Panc1 (cell line): ENCODE results near the gene RBMXL3. TPM values are rescaled to one million over a fixed set of nuclear protein-coding genes. Genes with fewer than 3 reads are reported as not detected.

Experiments used
- ATAC-seq: fragments of 200-7000 bp; cut with Tn5 transposase; 2 replicates; pipeline ENCODE4 v1.9.1; 2020; ENCODE audit warnings: mild to moderate bottlenecking, moderate library complexity
- BruUV-seq: library from RNA; stranded (reverse); fragments of 400-500 nt; replicated peaks from 2 replicates; lab custom pipeline; 2021; lab: Mats Ljungman, UMichigan
- CTCF ChIA-PET: fragments of 300-600 bp; sonication (Branson Sonifier 250); formaldehyde crosslinking; loops from one replicate; lab custom pipeline; 2022; ENCODE audit warnings: antibody characterized with exemption; lab: Charles Lee
- POLR2A ChIA-PET: fragments of 300-600 bp; sonication (Branson Sonifier 250); formaldehyde crosslinking; loops from one replicate; lab custom pipeline; 2022; ENCODE audit warnings: antibody characterized with exemption; lab: Charles Lee
- DNase-seq: peaks from one replicate; pipeline ENCODE4 v3.0.0-alpha.2; 2010; ENCODE audit warnings: low read depth, low spot score
- H3K27ac ChIP-seq: 2 replicates; pipeline ENCODE4 v1.5.1; 2011; ENCODE audit warnings: mild to moderate bottlenecking, low read length, inconsistent platforms
- H3K27me3 ChIP-seq: fragments of 200-500 bp; sonication (Bioruptor generic); 2 replicates; pipeline ENCODE4 v1.6.0; 2014; ENCODE audit warnings: low read length, inconsistent platforms; ENCODE audit not compliant: control insufficient read depth, insufficient read depth
- H3K36me3 ChIP-seq: fragments of 200-500 bp; sonication (Bioruptor generic); 2 replicates; pipeline ENCODE4 v1.5.1; 2014; ENCODE audit warnings: inconsistent platforms, mild to moderate bottlenecking, low read length, moderate library complexity; ENCODE audit not compliant: control insufficient read depth, insufficient read depth
- H3K4me1 ChIP-seq: 2 replicates; pipeline ENCODE4 v1.5.1; 2011; ENCODE audit warnings: inconsistent platforms, mild to moderate bottlenecking, low read length, moderate library complexity; ENCODE audit not compliant: control insufficient read depth, insufficient read depth
- H3K4me3 ChIP-seq, 2 experiments: 2 replicates each; pipeline ENCODE4 v1.5.1; 2011 to 2012; ENCODE audit warnings: low read depth in 2 of 2, low read length in 2 of 2, mild to moderate bottlenecking in 2 of 2, inconsistent platforms in 1 of 2, moderate library complexity in 1 of 2
- H3K9me3 ChIP-seq: fragments of 200-500 bp; sonication (Bioruptor generic); 2 replicates; pipeline ENCODE4 v1.5.1; 2014; ENCODE audit warnings: low read depth, mild to moderate bottlenecking, inconsistent platforms, low read length, moderate library complexity; ENCODE audit not compliant: control insufficient read depth, insufficient read depth
- CTCF ChIP-seq: fragments of 450-650 bp; IDR thresholded peaks from 2 replicates; pipeline ENCODE4 v1.5.1; 2017; ENCODE audit warnings: mild to moderate bottlenecking
- POLR2AphosphoS5 ChIP-seq: IDR thresholded peaks from 2 replicates; pipeline ENCODE4 v1.6.1; 2012; ENCODE audit warnings: mild to moderate bottlenecking, low read depth, low read length, moderate library complexity
- REST ChIP-seq, 2 experiments: IDR thresholded peaks; 2 replicates each; pipeline ENCODE4 v1.6.1; 2011 to 2012; ENCODE audit warnings: low read depth in 2 of 2, control low read depth in 1 of 2, low read length in 1 of 2, mild to moderate bottlenecking in 1 of 2, moderate library complexity in 1 of 2; ENCODE audit not compliant: insufficient read depth in 1 of 2
- SIN3A ChIP-seq: IDR thresholded peaks from 2 replicates; pipeline ENCODE4 v1.6.1; 2012; ENCODE audit warnings: low read depth, mild to moderate bottlenecking, low read length, moderate library complexity, borderline replicate concordance; ENCODE audit not compliant: insufficient read depth
- TCF7L2 ChIP-seq: IDR thresholded peaks from 2 replicates; pipeline ENCODE4 v1.6.1; 2011; ENCODE audit warnings: mild to moderate bottlenecking, low read depth, low read length, inconsistent platforms
- in situ Hi-C: cut with HindIII; loops from 2 replicates; pipeline ENCODE4 v1.10.0; 2016; ENCODE audit warnings: low sequenced_read_pairs, low pct_unique_long_range_greater_than_20kb
- intact Hi-C: fragments of 100-400 bp; cut with micrococcal nuclease; formaldehyde crosslinking; loops from one replicate; pipeline ENCODE4 v1.10.0; 2022; ENCODE audit not compliant: unreplicated experiment
- total RNA-seq: library from RNA; stranded (reverse); gene quantifications from one replicate; pipeline ENCODE4 v1.2.1, GENCODE V29; 2021; ENCODE audit not compliant: unreplicated experiment

RBMXL3 gene
- total RNA-seq, 1 experiment from 2014 or later = not detected

- ATAC-seq = peak; percentile 74
- in situ Hi-C loops = no loop called here
- Histone ChIP-seq H3K9me3 (no peaks in the 10 kb centered on the region), H3K27me3 (peaks cover 7% of the 10 kb centered on the region), H3K4me3 (no peak overlapping the region), H3K27ac (no peak overlapping the region), H3K36me3 (no peaks in the 10 kb centered on the region), H3K4me1 (no peaks in the 10 kb centered on the region)
- intact Hi-C loops = loop anchor here (2.0 to 5.0 kb wide), 2 partner anchors 60 to 452 kb away; partner anchors contain the start of gene LUZP4
- TF ChIP-seq CTCF = peak; percentile 62
- no peak for TF ChIP-seq REST (IDR thresholded peaks at IDR 0.05; ENCODE audit: insufficient read depth in 1 of 2, low read depth in 2 of 2, low read length in 1 of 2)
- DNase-seq = peak; percentile 2
- ChIA-PET CTCF (no interaction called here), POLR2A (no interaction called here)
- no TSS peak for BruUV-seq
Measured at GRCh38 chrX:115226929-115227328, 37.7 kb downstream of the RBMXL3 start.

GRCh38 chrX:115229337-115230003 lies 40.3 kb downstream of the RBMXL3 start:
- Histone ChIP-seq H3K27me3 (peaks cover 23% of the 10 kb centered on the region), H3K9me3 (no peaks in the 10 kb centered on the region), H3K27ac (no peak overlapping the region), H3K4me1 (no peaks in the 10 kb centered on the region), H3K4me3 (no peak overlapping the region), H3K36me3 (no peaks in the 10 kb centered on the region)
- CTCF ChIA-PET = no interaction called here
- TF ChIP-seq POLR2AphosphoS5 (no peak), TCF7L2 (no peak), CTCF (no peak), SIN3A (no peak), REST (IDR thresholded peaks at IDR 0.05; ENCODE audit: insufficient read depth in 1 of 2, low read depth in 2 of 2, low read length in 1 of 2) (no peak)
- in situ Hi-C loops (no loop called here), intact Hi-C loops (loop anchor here (5.0 kb wide), 1 partner anchor 58 kb away; the partner anchor contains the start of gene LUZP4)
- no TSS peak for BruUV-seq
- DNase-seq (no peak), ATAC-seq (no peak)
- POLR2A ChIA-PET = no interaction called here
